ENCODE measurements around the gene PAPPA2.

- TF ChIP-seq CTCF (IDR thresholded peaks at IDR 0.05) (no peak), POLR2AphosphoS5 (IDR thresholded peaks at IDR 0.05) (no peak)
These were observed 357.5 kb downstream of the PAPPA2 start for GRCh38 chr1:176820391-176821031.

Measured in breast epithelium (tissue), 3 donors.